Astrocyte (in vitro differentiated cells and primary cell): ENCODE results near the gene BCOR. TPM values are rescaled to one million over a fixed set of nuclear protein-coding genes. Genes with fewer than 3 reads are reported as not detected.

Experiments
- DNase-seq: peaks from one replicate; pipeline ENCODE4 v3.0.0-alpha.2; 2010; ENCODE audit warnings: low read depth
- FAIRE-seq: peaks from 2 replicates; lab custom pipeline; 2011; peaks lifted over from hg19 to GRCh38; lab: Jason Lieb, UNC
- H2AFZ ChIP-seq: 2 replicates; pipeline ENCODE4 v1.6.0; 2012; ENCODE audit warnings: low read depth, low read length, inconsistent platforms
- H3K27ac ChIP-seq: 2 replicates; pipeline ENCODE4 v1.5.1; 2011; ENCODE audit warnings: low read depth, low read length, inconsistent platforms
- H3K27me3 ChIP-seq: 2 replicates; pipeline ENCODE4 v1.6.0; 2011; ENCODE audit warnings: low read length, inconsistent platforms; ENCODE audit not compliant: insufficient read depth
- H3K36me3 ChIP-seq: 2 replicates; pipeline ENCODE4 v1.5.1; 2011; ENCODE audit warnings: low read length, inconsistent platforms; ENCODE audit not compliant: insufficient read depth
- H3K4me1 ChIP-seq: 2 replicates; pipeline ENCODE4 v1.5.1; 2011; ENCODE audit warnings: low read length, inconsistent platforms; ENCODE audit not compliant: insufficient read depth
- H3K4me2 ChIP-seq: 2 replicates; pipeline ENCODE4 v1.6.0; 2012; ENCODE audit warnings: low read length, inconsistent platforms
- H3K4me3 ChIP-seq: 2 replicates; pipeline ENCODE4 v1.5.1; 2011; ENCODE audit warnings: low read depth, mild to moderate bottlenecking, low read length, inconsistent platforms; ENCODE audit not compliant: insufficient read depth
- H3K79me2 ChIP-seq: 2 replicates; pipeline ENCODE4 v1.6.0; 2012; ENCODE audit warnings: mild to moderate bottlenecking, low read length, inconsistent platforms; ENCODE audit not compliant: insufficient read depth
- H3K9ac ChIP-seq: 2 replicates; pipeline ENCODE4 v1.6.0; 2012; ENCODE audit warnings: mild to moderate bottlenecking, low read length, inconsistent platforms
- H3K9me3 ChIP-seq: 2 replicates; pipeline ENCODE4 v1.5.1; 2012; ENCODE audit warnings: low read depth, mild to moderate bottlenecking, low read length, inconsistent platforms; ENCODE audit not compliant: insufficient read depth
- H4K20me1 ChIP-seq: 2 replicates; pipeline ENCODE4 v1.6.0; 2012; ENCODE audit warnings: low read length, inconsistent platforms; ENCODE audit not compliant: insufficient read depth
- H3K27ac Mint-ChIP-seq: one replicate; pipeline ENCODE4 v1.8.0; 2021; ENCODE audit warnings: mild to moderate bottlenecking, mixed read lengths; ENCODE audit not compliant: unreplicated experiment
- H3K27me3 Mint-ChIP-seq: one replicate; pipeline ENCODE4 v1.8.0; 2021; ENCODE audit warnings: low read depth, mixed read lengths; ENCODE audit not compliant: unreplicated experiment
- H3K36me3 Mint-ChIP-seq: one replicate; pipeline ENCODE4 v1.8.0; 2021; ENCODE audit warnings: low read depth, mixed read lengths; ENCODE audit not compliant: unreplicated experiment
- H3K4me1 Mint-ChIP-seq: one replicate; pipeline ENCODE4 v1.8.0; 2021; ENCODE audit warnings: low read depth, mixed read lengths; ENCODE audit not compliant: unreplicated experiment
- H3K4me3 Mint-ChIP-seq: one replicate; pipeline ENCODE4 v1.8.0; 2021; ENCODE audit warnings: mild to moderate bottlenecking, moderate library complexity, mixed read lengths; ENCODE audit not compliant: unreplicated experiment
- H3K9me3 Mint-ChIP-seq: one replicate; pipeline ENCODE4 v1.8.0; 2021; ENCODE audit warnings: mild to moderate bottlenecking, mixed read lengths; ENCODE audit not compliant: unreplicated experiment
- EZH2 ChIP-seq: IDR thresholded peaks from 2 replicates; pipeline ENCODE4 v1.6.1; 2012; ENCODE audit warnings: mild to moderate bottlenecking, low read length, inconsistent platforms; ENCODE audit not compliant: insufficient read depth
- total RNA-seq: library from RNA; stranded (reverse); gene quantifications from 2 replicates; pipeline ENCODE4 v1.2.1, GENCODE V29; 2021
- TF ChIP-seq, protein P1 (sequence below): IDR thresholded peaks from 2 replicates; pipeline ENCODE4 v1.5.1; 2011; ENCODE audit warnings: low read depth, mild to moderate bottlenecking, inconsistent platforms, low read length, moderate library complexity; ENCODE audit not compliant: insufficient read depth

Gene BCOR
- total RNA-seq, 1 donor from 2014 or later = 9.0 TPM

DNA sequence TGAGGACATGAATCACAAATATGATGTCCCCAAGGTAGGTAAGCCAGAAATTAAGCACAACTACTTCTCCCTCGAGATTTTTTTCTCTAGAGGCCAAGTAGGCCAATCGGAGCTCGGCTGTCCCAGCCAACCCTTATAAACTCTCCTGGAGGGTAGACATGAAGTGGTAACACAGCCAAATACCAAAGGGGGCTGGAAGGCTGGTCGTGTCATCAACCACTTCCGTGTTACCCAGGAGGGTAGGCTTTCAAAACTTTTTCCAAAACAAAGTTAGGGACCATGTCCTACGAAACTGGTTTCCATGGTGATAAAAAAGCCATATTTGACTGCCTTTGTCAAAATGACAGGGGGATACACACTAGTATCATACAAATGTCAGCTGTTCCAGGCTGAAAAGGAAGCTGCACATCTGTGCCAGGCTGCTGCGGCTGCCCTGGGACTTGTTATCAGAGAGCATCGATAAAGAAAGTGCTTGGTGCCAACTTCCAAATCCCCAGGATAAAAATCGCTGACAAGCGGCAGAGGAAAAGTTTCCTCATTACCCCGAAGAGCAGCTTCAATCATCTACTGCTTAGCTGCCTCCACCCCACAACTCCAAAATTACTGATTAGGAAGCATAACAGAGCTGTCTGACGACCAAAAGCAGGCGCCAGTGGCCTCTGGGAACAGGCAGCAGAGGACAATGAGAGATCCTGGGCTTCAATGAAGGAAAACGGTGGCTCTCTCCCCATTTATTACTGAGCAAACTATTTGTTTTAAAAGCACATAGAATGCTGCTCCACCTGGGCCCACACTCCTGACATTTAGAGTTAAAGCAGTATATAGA, 20.8 kb downstream of the BCOR start:
- no peak overlapping the region for H3K4me3 Mint-ChIP-seq
- H2AFZ ChIP-seq = no peak overlapping the region
- H3K9me3 ChIP-seq = no peaks in the 10 kb centered on the region
- H3K36me3 Mint-ChIP-seq = peaks cover 5% of the 10 kb centered on the region
- no peak overlapping the region for H3K9ac ChIP-seq
- H4K20me1 ChIP-seq = peaks cover 46% of the 10 kb centered on the region
- H3K4me1 Mint-ChIP-seq = no peaks in the 10 kb centered on the region
- H3K4me1 ChIP-seq = peaks cover 5% of the 10 kb centered on the region
- no peaks in the 10 kb centered on the region for H3K36me3 ChIP-seq
- peaks cover 20% of the 10 kb centered on the region for H3K79me2 ChIP-seq
- H3K27me3 ChIP-seq = no peaks in the 10 kb centered on the region
- H3K4me2 ChIP-seq = no peak overlapping the region
- no peak for DNase-seq
- H3K4me3 ChIP-seq = no peak overlapping the region
- no peak overlapping the region for H3K27ac ChIP-seq
- H3K27me3 Mint-ChIP-seq = no peaks in the 10 kb centered on the region
- FAIRE-seq = peak; percentile 58
- TF ChIP-seq, protein P1, sequence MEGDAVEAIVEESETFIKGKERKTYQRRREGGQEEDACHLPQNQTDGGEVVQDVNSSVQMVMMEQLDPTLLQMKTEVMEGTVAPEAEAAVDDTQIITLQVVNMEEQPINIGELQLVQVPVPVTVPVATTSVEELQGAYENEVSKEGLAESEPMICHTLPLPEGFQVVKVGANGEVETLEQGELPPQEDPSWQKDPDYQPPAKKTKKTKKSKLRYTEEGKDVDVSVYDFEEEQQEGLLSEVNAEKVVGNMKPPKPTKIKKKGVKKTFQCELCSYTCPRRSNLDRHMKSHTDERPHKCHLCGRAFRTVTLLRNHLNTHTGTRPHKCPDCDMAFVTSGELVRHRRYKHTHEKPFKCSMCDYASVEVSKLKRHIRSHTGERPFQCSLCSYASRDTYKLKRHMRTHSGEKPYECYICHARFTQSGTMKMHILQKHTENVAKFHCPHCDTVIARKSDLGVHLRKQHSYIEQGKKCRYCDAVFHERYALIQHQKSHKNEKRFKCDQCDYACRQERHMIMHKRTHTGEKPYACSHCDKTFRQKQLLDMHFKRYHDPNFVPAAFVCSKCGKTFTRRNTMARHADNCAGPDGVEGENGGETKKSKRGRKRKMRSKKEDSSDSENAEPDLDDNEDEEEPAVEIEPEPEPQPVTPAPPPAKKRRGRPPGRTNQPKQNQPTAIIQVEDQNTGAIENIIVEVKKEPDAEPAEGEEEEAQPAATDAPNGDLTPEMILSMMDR = no peak
- no peak for TF ChIP-seq EZH2
- H3K9me3 Mint-ChIP-seq = no peaks in the 10 kb centered on the region
- H3K27ac Mint-ChIP-seq = no peak overlapping the region

DNA sequence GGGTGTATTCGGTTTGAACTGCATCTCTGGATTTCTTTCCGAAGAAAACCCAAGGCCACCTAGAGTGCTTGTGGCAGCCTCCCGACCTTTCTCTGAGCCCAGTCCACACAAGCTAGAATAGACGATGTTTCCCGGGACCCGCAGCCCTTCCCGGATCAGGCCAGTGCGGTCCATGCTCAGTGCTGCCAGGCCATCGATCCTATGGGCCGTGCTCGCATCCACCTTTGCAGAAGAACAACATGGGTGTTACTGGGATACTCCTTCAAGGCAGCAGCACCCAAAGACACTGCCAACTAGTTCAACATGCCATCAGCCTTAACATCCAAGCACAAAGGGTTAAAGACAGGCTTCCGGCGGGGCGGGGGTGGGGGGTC, 22.8 kb downstream of the BCOR start:
- peaks cover 18% of the 10 kb centered on the region for H3K36me3 Mint-ChIP-seq
- H3K9me3 Mint-ChIP-seq = no peaks in the 10 kb centered on the region
- FAIRE-seq = no peak

More for the DNA sequence above, 22.8 kb downstream of the BCOR start:
- H3K4me1 ChIP-seq = peaks cover 5% of the 10 kb centered on the region
- no peak overlapping the region for H3K4me3 Mint-ChIP-seq
- no peak for DNase-seq
- no peaks in the 10 kb centered on the region for H3K27me3 Mint-ChIP-seq
- no peak overlapping the region for H3K4me2 ChIP-seq
- H3K36me3 ChIP-seq = peaks cover 4% of the 10 kb centered on the region
- TF ChIP-seq, protein P1 = no peak
- no peak for TF ChIP-seq EZH2
- H3K79me2 ChIP-seq = peaks cover 10% of the 10 kb centered on the region
- no peak overlapping the region for H3K9ac ChIP-seq
- H3K27ac Mint-ChIP-seq = no peak overlapping the region
- H4K20me1 ChIP-seq = peaks cover 33% of the 10 kb centered on the region
- no peak overlapping the region for H2AFZ ChIP-seq
- H3K9me3 ChIP-seq = no peaks in the 10 kb centered on the region
- H3K4me1 Mint-ChIP-seq = no peaks in the 10 kb centered on the region
- H3K27ac ChIP-seq = no peak overlapping the region
- H3K27me3 ChIP-seq = no peaks in the 10 kb centered on the region
- no peak overlapping the region for H3K4me3 ChIP-seq
